GM19463 (cell line): Measurements from ENCODE around the gene GAST.
A peak's percentile ranks its signal among the peaks of the same experiment; 100 is the strongest.

Experiments used
- ATAC-seq: cut with Tn5 transposase; IDR thresholded peaks from one replicate; pipeline ENCODE4 v1.9.1; 2021; ENCODE audit warnings: mild to moderate bottlenecking, moderate library complexity; ENCODE audit not compliant: unreplicated experiment

Gene GAST

DNA sequence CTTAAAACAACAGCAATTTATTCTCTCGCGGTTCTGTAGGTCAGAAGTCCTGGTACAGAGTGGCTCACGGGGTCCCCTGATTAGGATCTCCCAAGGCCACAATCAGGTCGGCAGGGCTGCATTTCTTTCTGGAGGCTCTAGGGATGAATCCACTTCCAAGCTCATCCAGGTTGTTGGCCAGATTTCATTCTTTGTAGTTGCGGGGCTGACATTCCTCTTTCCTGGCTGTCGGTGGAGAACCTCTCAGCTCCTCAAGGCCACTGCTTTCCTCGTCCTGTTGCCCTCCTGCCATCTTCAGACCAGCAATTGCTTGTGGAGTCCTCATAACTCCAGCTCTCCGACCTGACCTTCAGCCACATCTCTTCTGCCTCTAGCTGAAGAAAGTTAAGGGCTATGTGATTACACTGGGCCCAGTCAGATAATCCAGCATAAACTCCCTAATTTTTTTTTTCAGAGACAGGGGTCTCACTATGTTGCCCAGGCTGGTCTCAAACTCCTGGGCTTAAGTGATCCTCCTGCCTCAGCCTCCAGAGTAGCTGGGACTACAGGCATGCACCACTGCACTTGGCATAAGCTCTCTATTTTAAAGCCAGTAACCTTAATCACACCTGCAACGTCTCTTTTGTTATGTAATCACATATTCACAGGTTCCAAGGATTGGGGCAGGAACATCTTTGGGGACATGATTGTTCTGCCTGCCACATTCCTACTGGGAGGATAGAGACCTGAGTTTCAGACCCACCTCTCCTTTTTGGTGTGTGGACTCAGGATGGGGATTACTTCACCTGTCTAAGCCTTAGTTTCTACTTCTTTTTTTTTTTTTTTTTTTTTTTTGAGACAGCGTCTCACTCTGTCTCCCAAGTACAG is 4.1 kb upstream of the GAST start:
- ATAC-seq, result no peak

GRCh38 chr17:41710472-41711090 is 1.6 kb upstream of the GAST start:
- ATAC-seq, result no peak

- no peak for ATAC-seq
Measured at GRCh38 chr17:41717408-41718286, 5.5 kb downstream of the GAST start.

DNA sequence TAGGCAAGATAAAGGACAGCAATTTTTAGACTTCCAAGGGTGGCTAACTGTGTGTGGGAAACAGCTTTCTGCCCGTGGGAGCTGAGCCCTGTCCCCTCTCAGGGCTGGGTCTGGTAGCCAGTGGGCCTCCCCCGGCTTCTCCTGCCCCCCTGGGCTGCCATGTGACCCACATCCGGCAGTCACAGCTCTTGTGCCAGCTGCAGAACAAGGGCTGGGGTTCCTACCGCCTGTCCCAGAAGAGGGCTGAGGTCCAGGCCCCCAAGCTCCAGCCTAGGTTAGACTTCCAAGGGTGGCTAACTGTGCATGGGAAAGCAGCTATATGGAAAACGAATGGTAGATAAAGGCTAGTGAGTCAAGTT is 6.1 kb downstream of the GAST start:
- ATAC-seq, result no peak

GRCh38 chr17:41722231-41722630 is 10.1 kb downstream of the GAST start:
- ATAC-seq, result no peak

DNA sequence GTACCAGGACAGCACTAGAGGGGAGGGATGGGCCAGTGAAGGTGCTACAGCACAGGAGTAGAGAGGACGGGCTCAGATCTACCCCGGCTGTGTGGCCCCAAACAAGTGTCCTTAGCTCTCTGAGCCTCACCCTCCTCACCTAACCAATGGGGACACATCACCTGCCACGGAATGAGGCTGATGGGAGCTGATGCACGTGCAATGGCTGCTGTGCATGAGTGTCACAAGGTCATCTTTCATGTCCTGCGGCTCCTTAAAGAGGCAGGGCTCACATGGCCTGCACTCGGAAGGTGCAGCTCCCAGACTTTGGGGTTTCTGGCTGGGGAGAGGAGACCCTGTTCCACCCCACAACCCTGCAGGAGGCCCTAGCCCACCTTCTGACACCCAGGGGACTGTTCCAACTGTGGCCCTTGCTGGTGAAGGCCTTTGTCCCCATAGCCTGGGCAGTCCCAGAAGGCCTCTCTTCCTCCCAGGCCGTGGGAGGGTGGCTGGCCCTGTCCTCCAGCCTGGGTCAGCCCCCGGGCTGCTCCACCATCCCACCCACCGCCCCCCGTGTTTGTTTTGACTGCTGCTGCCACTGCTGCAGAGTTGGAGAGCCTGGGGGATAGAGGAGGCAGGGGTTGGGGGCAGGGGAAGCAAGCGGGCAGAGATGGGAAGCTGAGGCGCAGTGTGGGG is 11.8 kb downstream of the GAST start:
- ATAC-seq, result no peak

DNA sequence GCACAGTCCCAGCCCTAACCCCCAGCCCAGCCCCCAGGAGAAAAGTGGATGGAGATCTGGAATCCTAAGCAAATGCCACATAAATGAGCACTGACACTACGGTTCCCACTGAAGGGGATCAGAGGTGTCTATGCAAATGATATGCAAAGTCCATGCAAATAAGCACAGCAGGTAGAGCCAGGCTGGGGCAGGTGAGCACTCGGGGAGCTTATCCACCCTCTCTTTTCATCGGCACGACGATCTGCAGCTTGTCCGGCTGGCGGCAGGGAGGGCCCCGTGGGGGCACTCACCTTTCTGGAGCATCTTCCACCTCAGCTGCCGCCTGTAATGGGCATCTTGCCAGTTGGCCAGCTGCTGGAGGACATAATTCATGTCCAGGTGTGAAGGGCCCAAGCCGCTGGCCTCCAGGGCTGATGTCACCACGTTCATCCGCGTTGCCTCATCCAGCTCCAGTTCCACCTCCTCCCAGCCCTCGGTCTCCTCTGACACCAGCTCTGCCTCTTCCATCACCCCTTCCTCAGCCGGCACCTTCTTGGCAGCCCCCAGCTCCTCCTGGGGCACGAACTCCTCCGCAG is 12.4 kb downstream of the GAST start:
- no peak for ATAC-seq

GRCh38 chr17:41725134-41725533 is 13.0 kb downstream of the GAST start:
- no peak for ATAC-seq

- ATAC-seq, result no peak
Measured at GRCh38 chr17:41728056-41728455, 15.9 kb downstream of the GAST start.

DNA sequence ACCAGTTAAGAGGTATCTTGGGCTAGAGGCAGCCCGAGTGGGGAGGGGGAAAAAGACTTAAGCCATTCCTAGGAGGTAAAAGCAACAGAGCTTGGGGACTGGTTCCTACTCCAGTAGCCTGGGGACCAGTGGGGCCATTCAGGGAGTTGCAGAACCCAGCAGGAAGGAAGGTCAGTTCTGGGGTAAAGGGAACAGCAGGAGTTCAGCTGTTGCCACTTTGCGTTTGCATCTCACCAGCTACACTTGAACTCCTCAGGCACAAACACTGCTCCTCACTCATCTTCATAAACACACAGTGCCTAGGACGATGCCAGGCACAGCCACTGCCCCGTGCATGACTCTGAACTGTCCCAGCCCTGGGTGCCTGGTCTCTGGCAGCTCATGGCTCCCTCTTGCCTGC is 18.3 kb downstream of the GAST start:
- ATAC-seq, result no peak

DNA sequence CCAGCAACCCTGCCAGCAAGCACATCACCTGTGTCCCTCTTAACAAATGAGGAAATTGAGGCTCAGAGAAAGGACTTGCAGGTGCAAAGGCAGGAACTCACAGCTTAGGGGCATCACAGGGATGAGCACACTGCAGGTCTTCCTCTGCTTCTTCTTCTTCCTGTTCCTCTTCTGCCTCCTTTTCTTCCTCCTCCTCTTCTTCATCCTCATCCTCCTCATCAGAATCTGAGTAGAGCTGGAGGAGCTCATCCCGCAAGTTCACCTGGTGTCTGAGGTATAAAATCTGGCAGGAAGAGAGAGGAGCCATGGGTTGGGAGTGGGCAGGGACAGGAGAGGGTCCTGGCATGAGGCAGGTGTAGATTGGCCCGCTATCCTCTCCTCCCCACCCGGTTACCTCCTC is 19.7 kb downstream of the GAST start:
- no peak for ATAC-seq

- ATAC-seq, result no peak
Measured at GRCh38 chr17:41733348-41734138, 21.4 kb downstream of the GAST start.

DNA sequence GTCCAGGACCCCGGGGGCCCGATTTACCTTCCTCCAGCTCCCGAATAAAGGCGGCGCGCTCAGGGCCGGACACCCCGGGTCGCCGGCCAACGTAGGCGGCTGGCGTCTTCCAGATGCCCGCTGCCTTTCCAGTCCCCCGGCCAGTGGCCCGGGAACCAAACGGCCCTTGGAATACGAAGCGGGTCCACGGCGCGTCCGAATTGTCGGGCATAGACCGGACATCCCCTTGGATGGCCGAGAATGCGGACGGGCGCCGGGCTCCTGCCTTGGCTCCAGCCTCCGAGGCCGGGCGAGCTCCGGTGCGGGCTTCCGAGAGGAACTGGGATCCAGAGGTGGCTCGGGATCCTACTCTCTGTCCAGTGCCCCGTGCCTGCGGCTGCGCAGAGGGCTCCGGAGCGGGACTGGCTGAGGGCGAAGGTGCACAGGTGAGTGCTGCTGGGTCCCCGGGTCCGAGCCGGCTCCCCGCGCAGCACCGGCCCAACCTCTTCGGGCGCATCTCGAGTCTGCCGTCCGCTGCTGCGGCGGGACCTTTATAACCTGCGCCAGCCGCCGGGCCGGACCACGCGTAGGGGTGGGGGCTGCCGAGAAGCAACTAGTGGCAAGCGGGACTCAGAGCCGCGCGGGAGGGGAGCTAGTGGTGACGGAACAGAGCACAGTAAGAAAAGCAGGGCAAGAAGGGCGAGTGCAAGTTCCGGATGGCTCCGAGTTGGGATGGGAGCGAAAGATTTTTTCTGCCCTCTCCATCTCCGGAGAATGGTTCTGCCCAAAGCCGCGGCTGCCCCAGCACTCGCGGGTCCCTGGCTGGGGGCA is 22.2 kb downstream of the GAST start, which contains the start of gene HAP1:
TSS of gene HAP1 (minus strand) at position 505 of the 810 bp plus-strand sequence. CDS start at position 496, 9 bp downstream.
- no peak for ATAC-seq

DNA sequence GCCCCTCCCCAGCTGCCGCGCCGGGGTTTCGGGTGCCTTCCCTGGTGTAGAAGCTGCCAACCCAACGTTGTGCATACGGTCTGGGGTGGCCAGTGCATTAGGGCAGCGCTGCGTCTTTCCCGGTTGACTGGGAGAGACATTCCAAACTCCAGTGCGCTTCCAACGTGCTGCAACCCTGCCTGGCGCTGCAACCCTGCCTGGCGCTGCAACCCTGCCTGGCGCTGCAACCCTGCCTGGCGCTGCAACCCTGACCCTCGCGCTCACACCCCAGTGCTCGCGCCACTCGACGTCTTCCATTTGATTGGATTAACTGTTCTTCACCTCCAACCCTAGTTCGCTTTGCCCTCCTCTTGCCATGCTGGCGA is 22.8 kb downstream of the GAST start:
- ATAC-seq, result no peak

GRCh38 chr17:41735744-41736143 is 23.6 kb downstream of the GAST start:
- no peak for ATAC-seq

- no peak for ATAC-seq
Measured at GRCh38 chr17:41736983-41737679, 25.0 kb downstream of the GAST start.

GRCh38 chr17:41737680-41738023 is 25.5 kb downstream of the GAST start:
- no peak for ATAC-seq

- peak; percentile 47 for ATAC-seq
Measured at GRCh38 chr17:41738077-41738800, 26.1 kb downstream of the GAST start.
